GM12874 (cell line): ENCODE measurements around the gene TADA2B.

Experiments
- CTCF ChIP-seq: IDR thresholded peaks from 2 replicates; pipeline ENCODE4 v1.5.1; 2011; ENCODE audit warnings: low read depth, mild to moderate bottlenecking, control low read depth, low read length, moderate library complexity; ENCODE audit not compliant: insufficient read depth

The TADA2B gene

DNA sequence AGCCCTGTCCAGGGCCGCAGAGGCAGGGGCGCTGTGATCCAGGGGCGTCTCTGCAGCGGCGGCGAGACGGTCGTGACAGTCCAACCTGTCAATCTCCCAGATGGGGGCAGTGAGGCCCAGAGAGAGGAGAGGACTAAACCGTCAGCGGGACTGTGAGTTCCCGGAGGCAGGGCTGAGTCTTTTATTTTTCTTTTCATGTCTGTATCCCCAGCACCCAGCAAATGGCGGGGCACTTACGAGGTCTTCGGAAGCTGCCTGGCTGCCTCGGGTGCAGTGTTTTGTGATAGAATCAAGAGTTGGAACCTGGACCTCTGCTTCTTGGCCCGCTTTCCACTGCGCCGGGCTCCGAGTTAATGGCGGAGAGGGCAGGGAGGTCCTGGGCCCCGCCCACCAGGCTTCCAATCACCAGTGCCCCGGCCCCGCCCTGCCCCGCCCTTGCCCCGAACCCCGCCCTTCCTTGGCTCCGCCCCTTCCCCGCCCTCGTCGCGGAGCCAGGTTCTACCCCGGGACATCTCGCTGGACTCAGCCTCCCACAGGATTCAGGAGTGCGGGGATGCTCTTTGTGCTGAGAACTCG, 59.9 kb downstream of the TADA2B start:
- TF ChIP-seq CTCF: no peak

- no peak for TF ChIP-seq CTCF
These were observed 60.6 kb downstream of the TADA2B start for GRCh38 chr4:7103607-7104365.

DNA sequence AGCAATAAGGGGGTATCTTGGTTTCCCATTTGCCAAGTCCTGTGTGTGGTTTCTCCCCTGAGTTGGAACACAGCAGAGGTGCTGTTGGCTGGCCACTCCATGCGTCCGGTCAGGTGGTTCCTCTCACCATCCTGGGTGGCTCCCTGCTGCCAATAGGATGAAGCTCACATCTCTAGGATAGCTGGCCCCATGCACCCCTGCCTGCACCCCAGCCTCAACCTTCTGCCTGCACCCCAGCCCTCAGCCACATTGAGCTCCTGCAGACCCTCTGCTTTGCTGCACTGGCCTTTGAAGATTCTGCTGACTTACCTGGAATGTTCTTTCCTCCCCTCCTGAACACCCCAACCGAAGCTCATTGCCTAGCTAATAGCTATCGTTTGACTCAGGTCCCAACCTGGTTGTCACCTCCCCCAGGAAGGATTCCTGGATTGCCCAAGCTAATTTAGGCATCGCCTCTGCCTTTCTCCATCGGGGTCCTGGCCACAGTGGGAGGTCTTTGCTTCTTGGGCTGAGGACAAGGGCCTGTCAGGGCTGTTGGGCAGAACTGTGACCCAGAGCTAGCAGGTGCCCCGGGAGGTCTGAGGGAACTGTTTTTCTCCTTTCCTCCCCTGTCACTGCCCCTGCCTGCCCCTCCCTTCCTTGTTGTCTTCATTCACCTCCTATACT, 61.3 kb downstream of the TADA2B start:
- TF ChIP-seq CTCF: no peak

- TF ChIP-seq CTCF: no peak
These were observed 62.1 kb downstream of the TADA2B start for GRCh38 chr4:7105276-7105675.

- no peak for TF ChIP-seq CTCF
These were observed 64.2 kb downstream of the TADA2B start for GRCh38 chr4:7107166-7107905.
